IPS-NIHi7 (cell line): ENCODE data around the gene TMIGD2.
"Not testable (repeated sequence)": the region's sequence is repeated elsewhere in the genome, so short reads cannot be mapped to it uniquely, and the experiment has no call there.

ENCODE experiments used
- DNase-seq: peaks from one replicate; pipeline ENCODE4 v3.0.0; 2012; ENCODE audit warnings: mixed read lengths; ENCODE audit errors: extremely low spot score

The TMIGD2 gene

DNA sequence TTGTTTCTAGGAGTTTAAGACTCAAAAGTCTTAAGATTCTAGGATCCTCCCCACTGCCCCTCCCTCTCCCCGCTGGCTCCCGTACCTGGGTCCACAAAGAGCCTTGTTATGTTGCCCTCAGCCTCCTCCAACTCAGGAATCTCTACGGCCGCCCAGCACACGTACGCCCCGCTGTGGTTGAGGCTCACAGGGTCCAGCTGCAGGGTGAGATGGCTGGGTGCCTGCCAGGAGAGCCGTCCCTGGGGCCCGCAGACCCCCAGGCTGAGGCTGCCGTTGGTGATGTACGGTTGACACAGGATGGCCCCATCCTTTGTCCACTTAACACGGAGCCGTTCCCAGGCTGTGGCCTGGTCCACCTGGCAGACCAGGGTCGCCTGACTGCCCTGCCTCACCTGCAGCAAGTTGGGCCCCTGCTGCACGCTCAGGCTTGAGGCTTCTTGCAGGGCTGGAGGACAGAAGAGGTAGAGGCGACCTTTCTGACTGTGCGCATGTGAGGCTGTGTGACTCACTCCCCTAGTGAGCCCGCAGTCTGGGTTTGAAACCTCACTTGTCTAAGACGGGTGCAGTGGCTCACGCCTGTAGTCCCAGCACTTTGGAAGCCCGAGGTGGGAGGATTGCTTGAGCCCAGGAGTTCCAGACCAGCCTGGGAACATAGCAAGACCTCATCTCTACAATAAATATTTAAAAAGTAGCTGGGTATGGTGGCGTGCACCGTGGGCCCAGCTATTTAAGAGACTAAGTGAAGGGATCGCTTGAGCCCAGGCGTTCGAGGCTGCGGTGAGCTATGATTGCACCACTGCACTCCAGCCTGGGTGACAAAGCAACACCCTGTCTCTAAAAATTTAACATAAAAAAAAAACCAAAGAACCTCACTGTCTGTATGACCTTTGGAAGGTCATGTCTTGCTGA lies 4.0 kb downstream of the TMIGD2 start:
- DNase-seq: no peak

DNA sequence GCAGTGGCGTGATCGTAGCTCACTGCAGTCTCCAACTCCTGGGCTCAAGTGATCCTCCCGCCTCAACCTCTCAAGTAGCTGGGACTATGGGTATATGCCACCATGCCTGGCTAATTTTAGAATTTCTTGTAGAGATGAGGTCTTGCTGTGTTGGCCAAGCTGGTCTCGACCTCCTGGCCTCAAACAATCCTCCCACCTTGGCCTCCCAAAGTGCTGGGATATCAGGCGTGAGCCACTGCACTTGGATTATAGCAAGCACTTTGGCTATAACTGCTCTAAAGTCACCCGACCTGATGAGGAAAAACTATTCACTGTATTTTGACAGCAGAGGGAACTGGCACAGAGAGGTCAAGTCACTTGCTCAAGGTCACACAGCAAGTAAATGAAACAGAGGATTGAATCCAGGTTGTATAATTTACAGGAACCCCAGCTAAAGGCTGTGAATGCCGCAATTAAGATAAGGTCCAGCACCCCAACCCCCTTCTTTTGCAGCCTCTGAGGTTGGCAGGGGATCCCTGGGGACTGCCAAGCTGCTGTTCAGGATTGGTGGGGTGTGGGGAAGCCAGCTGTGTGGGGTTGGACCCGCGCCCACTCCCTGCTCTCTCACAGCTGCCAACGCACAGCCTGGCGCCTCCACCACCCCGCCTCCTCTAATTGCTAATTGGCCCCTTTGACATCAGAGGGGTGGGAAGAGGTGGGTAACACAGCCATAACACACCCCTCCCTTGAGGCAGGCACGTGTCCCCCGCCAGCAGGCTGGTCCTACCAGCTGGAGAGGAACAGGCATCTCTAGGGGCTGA lies 6.0 kb downstream of the TMIGD2 start:
- DNase-seq: peak; percentile 41

DNA sequence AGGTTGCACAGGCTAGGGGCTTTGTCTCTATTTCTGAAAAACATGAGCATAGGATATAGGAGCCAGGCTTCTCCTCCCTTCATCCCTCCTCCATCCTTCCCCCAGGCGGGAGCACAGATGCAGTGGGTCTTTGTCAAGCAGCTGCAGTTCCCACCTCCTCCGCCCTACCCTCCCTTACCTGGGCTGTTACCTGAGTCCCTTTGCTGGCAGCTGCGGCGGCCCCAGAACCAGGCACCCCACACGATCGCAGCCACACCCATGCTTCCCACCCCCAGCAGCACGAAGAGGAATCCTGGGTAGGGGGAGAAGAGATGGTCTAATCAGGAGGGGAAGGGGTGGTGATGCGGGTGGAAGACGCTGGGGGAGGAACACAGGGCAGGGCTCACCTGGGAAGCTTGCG lies 7.8 kb downstream of the TMIGD2 start:
- no peak for DNase-seq

DNA sequence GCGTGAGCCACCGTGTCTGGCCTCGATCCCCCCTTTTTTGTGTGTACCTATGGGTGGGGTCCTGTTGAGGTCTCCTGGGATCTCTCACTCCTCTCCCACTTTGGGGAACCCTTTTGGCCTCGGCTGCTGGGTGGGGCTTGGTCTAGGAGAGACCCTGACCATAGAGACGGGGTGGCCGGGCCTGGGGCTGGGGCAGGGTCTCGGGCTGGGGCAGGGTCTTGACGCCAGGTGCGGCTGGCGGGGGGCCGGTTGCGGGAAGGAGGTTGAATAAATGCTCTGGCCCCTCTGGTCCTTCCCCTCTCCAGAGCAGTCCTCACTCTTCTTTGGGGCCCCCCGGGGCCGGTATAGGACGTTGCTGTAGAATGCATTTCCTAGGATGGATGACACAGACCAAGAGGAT lies 9.7 kb downstream of the TMIGD2 start:
- no peak for DNase-seq

DNA sequence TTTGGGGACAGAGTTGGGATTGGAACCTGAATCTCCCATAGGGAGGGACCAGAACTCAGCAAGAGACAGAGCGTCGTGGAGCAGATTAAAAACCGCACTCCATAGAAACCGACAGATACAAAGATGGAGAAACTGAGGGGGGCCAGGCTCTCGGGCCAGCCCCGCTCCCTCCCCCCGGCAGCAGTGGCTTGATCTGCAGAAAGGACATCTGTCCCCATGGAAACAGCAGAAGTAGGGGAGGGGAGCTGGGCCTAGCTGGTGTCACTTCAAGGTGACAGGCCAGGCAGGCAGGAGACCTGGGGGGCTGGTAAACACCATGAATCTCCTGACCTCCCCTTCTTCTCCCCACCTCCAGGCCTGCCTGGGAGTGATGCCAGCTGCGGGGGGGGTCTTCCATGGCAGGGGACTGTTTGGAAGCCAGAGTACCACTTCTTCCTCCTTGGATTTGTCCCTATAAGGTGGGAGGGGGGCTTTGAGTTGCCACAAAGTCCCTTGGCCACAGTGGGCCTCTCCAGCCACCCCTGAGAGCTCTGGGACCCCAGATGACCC lies 10.9 kb downstream of the TMIGD2 start:
- DNase-seq: no peak

DNA sequence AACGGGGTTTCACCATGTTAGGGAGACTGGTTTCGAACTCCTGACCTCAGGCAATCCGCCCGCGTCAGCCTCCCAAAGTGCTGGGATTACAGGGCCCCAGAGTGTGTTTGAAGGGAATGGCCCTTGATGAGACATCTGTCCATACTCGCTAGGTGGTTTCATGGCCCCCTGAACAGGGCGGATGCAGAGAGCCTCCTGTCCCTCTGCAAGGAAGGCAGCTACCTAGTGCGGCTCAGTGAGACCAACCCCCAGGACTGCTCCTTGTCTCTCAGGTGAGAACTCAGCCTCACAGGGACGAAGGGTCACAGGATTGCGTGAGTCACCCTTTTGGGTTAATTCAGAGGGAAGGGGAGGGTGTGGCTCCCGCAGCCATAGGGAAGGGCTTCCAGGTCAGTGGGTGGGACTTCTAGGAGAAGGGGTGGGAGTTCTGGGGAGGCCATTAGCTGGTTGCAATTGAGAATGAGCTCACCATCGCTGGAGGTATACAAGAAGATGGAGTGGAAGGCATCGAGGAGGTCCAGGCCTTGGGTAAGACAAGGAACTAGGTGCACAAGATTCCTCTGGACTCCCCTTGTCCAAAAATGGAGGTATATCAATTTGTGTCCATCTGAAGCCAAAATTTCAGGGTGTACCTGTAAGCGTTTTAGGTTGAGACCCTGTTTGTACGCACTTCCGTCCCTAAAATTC lies 14.0 kb downstream of the TMIGD2 start:
- DNase-seq: peak; percentile 60

DNA sequence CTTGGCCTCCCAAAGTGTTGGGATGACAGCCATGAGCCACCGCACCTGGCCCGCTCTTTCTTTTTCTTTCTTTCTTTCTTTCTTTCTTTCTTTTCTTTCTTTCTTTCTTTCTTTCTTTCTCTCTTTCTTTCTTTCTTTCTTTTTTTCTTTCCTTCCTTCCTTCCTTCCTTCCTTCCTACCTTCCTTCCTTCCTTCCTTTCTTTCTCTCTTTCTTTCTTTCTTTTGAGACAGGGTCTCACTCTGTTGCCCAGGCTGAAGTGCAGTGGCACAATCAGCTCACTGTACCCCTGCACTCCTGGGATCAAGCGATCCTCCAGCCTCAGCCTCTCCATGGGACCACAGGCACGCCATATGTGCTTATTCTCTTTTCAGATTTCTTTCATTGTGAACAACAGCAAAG lies 16.0 kb downstream of the TMIGD2 start:
- not testable (repeated sequence) for DNase-seq

DNA sequence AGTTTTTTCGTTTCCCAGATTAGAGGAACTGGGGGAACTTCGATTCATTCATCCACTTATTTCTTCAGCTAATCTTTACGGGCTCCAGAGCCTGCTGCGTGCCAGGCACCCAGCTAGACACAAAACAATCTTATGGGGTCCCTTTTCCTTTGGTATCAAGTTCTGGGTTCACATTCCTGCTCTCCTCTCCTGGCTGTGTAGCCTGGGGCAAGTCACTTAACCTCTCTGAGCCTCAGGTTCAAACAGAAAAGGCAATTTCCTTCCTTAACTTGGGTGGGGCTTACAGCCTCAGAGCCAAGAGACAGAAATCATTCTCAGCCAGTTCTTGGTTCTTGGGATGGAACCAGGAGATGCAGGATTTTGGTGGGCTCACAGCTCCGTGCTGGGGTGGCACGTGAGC lies 17.2 kb downstream of the TMIGD2 start:
- DNase-seq: no peak

DNA sequence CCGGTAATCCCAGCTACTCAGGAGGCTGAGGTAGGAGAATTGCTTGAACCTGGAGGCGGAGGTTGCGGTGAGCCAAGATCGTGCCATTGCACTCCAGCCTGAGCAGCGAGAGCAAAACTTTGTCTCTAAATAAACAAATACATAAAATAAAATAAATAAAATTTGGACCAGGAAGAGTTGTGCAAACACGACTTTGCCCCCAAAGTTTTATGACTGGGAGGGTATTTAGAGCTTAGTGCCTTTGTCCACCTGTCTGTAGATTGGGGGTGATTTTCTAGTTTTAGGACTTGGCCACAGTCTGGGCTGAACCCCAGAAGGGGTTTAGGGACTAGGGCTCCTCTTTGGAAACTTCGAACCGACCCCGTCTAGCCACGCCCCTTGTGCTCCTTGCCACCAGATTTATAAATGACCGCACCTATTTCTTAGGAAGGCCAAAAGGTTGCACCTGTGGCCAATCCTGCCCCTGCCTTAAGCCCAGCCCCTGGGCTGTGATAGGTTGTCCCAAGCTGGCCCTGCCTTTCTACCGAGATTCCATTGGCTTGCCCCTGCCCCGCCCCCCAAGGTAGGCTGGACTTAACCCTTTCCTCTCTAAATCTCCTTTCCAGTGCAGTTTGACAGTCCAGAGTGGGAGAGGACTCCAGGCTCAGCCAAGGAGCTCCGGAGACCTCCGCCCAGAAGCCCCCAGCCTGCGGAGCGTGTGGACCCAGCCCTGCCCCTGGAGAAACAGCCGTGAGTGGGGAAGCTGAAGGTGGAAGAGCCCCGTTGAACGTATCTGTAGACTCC lies 17.8 kb downstream of the TMIGD2 start:
- DNase-seq: peak; percentile 99

DNA sequence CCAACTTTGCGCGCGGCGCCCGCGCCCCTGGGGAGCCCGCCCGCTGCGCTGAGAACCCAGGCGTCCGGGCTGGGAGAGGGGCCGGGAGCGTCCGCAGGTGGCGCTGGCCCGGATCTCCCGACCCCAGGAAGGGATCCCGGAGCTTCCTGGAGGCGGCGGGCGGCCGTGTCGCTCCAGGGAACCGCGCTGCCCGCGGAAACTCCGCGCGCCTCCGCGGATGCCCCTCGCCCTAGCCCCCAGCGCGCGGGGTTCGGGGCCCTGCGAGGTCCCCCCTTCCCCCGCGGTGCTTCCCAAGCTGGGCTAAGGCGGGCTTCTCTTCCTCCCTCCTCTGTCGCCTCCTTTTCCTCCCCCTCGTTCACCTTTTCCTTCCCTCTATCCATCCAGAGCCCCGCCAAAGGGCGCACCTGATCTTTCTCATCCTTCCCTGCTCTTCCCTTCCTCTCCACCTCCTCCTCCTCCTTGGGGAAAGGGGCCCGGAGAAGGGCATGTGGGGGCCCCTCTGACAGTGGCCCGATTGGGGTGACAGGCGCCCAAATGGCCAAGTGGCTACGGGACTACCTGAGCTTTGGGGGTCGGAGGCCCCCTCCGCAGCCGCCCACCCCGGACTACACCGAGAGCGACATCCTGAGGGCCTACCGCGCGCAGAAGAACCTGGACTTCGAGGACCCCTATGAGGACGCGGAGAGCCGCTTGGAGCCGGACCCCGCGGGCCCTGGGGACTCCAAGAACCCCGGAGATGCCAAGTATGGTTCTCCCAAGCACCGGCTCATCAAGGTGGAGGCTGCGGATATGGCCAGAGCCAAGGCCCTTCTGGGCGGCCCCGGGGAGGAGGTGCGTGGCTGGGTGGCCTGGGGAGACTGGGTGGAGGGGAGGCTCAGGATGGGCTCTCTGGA lies 22.4 kb downstream of the TMIGD2 start:
- DNase-seq: no peak

DNA sequence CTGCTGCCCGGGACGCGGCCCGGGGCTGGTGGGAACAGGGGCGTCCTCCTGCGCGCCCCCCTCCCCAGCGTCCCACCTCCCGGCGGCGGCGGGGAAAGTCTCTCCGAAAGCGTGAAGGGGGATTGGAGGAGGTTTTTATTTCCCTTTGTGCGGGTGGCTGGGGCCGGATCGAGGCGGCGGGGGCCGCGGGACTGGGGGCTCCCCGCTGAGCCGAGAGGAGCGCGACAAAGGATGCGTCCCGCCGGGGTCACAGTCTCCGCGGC lies 23.0 kb downstream of the TMIGD2 start:
- DNase-seq: no peak

DNA sequence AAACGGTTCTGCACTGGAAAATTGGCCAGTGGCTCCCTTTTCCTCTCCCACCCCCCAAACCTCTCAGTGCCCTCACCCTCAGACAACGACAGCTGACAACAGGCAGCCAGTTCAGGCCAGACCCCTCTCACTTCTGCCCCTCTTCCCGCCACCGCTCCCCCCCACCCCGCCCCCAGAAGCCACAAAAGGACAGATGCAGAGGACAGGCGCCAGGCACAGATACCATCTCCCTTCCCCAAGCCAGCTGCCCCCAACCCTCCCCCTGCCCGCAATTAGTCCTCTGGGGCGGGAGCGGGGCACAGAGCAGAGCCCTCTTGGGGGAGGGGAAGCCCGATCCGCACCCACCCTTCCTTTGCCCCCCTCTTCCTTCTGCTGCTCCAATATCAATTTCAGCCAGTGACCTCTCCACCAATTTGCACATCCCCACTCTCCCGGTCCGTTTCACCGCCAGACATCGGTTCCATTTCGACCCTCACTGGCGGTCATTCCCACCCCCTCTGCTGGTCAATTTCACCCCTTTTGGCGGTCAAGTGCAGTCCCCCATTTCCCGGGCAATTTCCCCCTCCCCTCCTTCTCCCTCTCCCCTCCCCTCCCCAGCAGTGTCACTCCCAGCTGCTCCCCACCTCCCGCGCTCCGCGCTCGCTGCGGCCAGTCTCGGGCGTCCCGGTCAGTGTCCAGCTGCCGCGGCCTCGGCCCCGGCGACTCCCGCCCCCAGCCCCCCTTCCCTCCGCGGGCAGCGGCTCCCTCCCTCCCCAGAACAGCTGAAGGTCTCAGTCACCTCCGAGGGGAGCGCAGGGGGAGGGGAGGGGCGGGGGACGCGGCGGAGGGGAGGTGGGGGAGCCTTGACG lies 23.5 kb downstream of the TMIGD2 start, which contains the start of gene SHD:
Gene SHD, plus strand, starts transcription at position 848 of the 848 bp plus-strand sequence. CDS start 798 bp downstream, outside the sequence.
- peak; percentile 58 for DNase-seq

DNA sequence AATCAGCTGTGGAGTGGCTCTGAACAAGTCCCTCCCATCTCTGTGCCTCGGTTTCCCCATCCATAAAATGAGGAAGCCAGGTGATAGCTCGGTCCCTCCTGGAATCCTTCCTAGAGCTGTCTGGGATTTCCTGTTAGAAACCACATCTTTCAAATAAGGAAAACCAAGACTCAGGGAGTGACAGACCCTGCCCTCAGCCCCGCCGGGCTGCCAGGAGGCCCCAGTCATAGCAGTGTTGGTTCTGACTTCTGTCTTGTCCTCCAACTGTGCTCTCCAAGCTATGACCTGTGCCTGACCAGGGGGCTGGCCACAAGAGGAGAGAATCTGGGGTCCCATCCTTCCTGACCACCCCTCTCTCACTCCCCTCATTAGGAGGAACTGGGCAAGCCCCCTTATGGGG lies 24.2 kb downstream of the TMIGD2 start:
- DNase-seq: no peak

DNA sequence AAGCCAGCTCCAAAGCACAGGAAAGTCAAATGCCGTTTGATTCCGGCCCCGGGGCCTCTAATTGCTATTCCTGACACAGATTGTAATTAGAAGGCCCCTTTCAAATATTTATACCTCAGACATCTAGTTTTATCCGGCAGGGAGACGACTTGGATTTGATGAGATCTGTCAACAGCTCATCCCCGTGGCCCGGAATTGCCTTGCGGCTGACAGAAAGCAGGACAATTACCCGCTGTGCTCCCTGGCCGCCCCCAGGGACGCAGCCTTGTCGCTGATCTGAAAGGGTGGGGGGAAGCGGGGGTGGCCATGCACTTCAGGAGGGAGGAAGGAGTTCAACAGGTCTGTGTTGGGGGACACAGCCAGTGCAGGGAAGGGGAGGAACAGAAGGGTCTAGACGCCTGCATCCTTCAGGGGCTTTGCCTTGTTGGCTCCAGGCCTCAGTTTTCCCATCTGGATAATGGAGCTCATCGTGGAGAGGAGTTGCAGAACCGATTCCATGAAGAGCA lies 24.9 kb downstream of the TMIGD2 start:
- DNase-seq: no peak

DNA sequence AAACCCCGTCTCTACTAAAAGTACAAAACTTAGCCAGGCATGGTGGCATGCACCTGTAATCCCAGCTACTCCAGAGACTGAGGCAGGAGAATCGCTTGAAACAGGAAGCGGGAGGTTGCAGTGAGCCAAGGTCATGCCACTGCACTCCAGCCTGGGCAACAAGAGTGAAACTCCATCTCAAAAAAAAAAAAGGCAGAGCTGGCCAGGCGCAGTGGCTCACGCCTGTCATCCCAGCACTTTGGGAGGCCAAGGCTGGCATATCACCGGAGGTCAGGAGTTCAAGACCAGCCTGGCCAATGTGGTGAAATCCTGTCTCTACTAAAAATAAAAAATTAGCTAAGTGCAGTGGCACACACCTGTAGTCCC lies 27.9 kb downstream of the TMIGD2 start:
- not testable (repeated sequence) for DNase-seq

DNA sequence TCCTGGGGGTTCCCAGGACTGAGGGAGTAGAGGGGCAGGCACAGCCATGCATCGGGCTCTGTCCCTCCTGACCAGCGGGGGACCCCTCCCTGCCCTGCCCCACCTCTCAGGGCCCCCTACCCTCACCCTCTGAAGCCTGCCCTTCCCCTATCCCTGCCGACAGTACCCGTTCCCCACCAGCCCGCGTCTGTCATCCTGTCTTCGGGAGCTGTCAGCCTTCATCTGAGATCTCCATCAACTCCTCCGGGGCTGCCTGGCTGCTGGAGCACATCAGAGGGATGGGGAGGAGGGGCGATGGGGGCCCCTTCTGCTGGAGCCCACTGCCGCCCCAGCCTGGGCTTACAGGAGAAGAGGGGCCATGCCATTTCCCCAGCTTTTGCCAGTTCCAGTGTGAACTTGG lies 29.3 kb downstream of the TMIGD2 start:
- DNase-seq: no peak

DNA sequence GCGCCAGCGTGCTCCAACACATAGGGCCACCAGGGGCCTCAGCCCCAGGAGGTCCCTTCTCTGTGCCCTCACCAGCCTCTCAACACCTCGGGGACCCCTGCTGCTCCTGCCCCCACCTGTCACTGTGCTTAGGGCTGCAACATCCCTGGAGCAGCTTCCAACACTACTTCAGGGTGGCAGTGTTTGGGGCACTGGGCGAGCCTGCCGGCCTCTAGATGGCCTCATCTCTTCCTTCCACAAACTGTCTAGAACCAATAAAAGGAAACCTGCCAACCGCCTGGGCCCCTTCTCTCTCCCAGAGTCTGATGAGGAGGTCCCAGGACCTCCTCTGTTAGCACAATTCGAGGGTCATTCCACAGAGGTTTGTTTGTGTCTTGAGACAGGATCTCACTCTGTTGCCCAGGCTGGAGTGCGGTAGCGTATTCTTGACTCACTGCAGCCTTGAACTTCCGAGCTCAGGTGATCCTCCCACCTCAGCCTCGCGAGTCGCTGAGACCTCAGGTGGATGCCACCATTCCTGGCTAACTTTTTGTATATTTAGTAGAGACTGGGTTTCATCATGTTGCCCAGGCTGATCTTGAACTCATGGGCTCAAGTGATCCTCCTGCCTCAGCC lies 33.3 kb downstream of the TMIGD2 start:
- DNase-seq: no peak

DNA sequence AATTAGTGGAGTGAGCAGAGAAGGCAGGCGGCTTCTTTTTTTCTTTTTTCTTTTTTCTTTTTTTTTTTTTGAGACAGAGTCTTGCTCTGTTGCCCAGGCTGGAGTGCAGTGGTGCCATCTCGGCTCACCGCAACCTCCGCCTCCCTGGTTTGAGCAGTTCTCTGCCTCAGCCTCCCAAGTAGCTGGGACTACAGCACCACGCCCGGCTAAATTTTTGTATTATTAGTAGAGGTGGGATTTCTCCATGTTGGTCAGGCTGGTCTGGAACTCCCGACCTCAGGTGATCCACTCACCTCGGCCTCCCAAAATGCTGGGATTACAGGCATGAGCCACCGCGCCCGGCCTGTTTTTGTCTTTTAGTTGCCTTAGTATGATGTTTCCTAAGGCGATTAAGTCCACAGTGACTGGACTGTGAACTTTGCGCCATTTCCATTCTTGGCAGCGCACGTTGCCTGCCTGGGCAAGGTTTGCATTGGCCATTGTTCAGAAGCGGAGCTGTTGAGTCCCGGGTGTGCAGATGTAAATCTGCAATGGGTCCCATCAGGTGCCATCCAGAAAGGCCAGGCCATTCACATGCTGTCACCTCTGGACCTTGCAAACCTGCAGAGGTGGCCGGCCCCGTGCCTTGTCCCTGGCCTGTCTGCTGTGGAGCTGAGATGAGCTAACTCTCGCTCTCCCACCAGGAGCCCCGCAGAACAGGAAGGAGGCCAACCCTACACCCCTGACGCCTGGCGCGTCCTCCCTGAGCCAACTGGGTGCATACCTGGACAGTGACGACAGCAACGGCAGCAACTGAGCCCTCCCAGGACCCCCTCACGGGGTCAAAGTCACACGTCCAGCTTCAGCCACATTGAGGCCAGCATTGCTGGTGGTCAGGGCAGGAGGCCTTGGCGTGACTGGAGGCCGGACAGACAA lies 34.0 kb downstream of the TMIGD2 start:
- no peak for DNase-seq
